ENCODE data around the gene TMCC2. TPM values are rescaled to one million over a fixed set of nuclear protein-coding genes. Genes with fewer than 3 reads are reported as not detected.

The TMCC2 gene
- total and polyA plus RNA-seq, 2 of the 4 experiments (the other 2 are of a cell fraction) = 2.0 to 4.2 TPM

GRCh38 chr1:205291596-205291995 lies 63.9 kb downstream of the TMCC2 start:
- Histone ChIP-seq H3K4me1 (ENCODE audit: control insufficient read depth, insufficient read depth, low read length) (peaks cover 31% of the 10 kb centered on the region), H3K36me3 (ENCODE audit: control insufficient read depth, insufficient read depth, low read length) (no peaks in the 10 kb centered on the region), H3K79me1 (ENCODE audit: low read depth in 1 of 2, low read length in 2 of 2) (peaks cover 8 to 44% of the 10 kb centered on the region in 2 experiments; a peak in 3 of 4 replicates), H3K4ac (ENCODE audit: low read depth, low read length) (peak overlapping the region; percentile 80; the same call in 1 of the 2 replicates), H3K27ac (ENCODE audit: insufficient read depth, low read length) (peak overlapping the region; percentile 10; the same call in 1 of the 2 replicates), H3K4me3 (ENCODE audit: insufficient read depth, low read depth, low read length) (no peak overlapping the region), H3K23ac (ENCODE audit: low read depth, low read length) (no peak overlapping the region), H2AFZ (replicated peaks; ENCODE audit: low read length, poor library complexity) (no peak overlapping the region), H4K8ac (ENCODE audit: low read depth in 2 of 2, low read length in 2 of 2) (0 out of 4 replicates have a peak overlapping the region, but pooled peaks of 1 of the 2 experiments have one; percentile 31), H2AK9ac (replicated peaks; ENCODE audit: low read depth, low read length, poor library complexity) (no peak overlapping the region), H2BK20ac (ENCODE audit: low read depth, low read length) (peak overlapping the region; percentile 79; the same call in 1 of the 2 replicates), H4K20me1 (ENCODE audit: insufficient read depth, low read length) (no peaks in the 10 kb centered on the region), H3K9me3 (ENCODE audit: control insufficient read depth, insufficient read depth, low read length) (no peaks in the 10 kb centered on the region), H3K56ac (ENCODE audit: extremely low read depth, insufficient read depth, low read length) (no peak overlapping the region), H2AK5ac (ENCODE audit: low read depth, low read length) (peak overlapping the region; percentile 77; the same call in 1 of the 2 replicates), H3K14ac (replicated peaks; ENCODE audit: low read depth, low read length) (0 out of 2 replicates have a peak overlapping the region, but pooled peaks have one; percentile 1), H3K9me1 (ENCODE audit: insufficient read depth, low read length) (peaks cover 49% of the 10 kb centered on the region), H2BK5ac (ENCODE audit: low read depth, low read length, poor library complexity, severe bottlenecking) (no peak overlapping the region), H3K9ac (ENCODE audit: low read depth, low read length) (no peak overlapping the region), H4K5ac (ENCODE audit: low read depth, low read length) (no peak overlapping the region), H3K4me2 (ENCODE audit: low read depth, low read length) (no peak overlapping the region), H4K91ac (ENCODE audit: insufficient read depth, low read depth, low read length) (peak overlapping the region; percentile 57), H2BK120ac (ENCODE audit: low read depth, low read length) (peak overlapping the region; percentile 83; the same call in 1 of the 2 replicates), H2BK15ac (ENCODE audit: low read depth, low read length) (peak overlapping the region; percentile 85; the same call in 2 of the 3 replicates), H3K27me3 (ENCODE audit: control insufficient read depth, insufficient read depth, low read length) (no peaks in the 10 kb centered on the region), H3K18ac (ENCODE audit: low read depth, low read length) (0 out of 2 replicates have a peak overlapping the region, but pooled peaks have one; percentile 27)
- intact Hi-C loops (cut with micrococcal nuclease) = no loop called here
- WGBS, 2 experiments (ENCODE audit: extremely low coverage in 2 of 2, insufficient read length in 1 of 2) = 90% methylated on average over 2 of the region's 6 CpGs; no CpG with 5 or more reads in 1 of the 2 experiments
- in situ Hi-C loops (cut with MboI; ENCODE audit: low sequenced_read_pairs) = no loop called here
- POLR2A ChIA-PET (ENCODE audit: unreplicated experiment) = no interaction called here
- dilution Hi-C loops (cut with HindIII; ENCODE audit: low sequenced_read_pairs, unreplicated experiment) = no loop called here
- DNase-seq (no peak), ATAC-seq (ENCODE audit: low read depth) (no peak)
- no TSS peak for BruUV-seq (replicated peaks)
- CTCF ChIA-PET = no interaction called here
- TF ChIP-seq ELK1 (IDR thresholded peaks at IDR 0.05; ENCODE audit: borderline replicate concordance, low read depth, low read length) = no peak
- TF ChIP-seq RCOR1 (IDR thresholded peaks at IDR 0.05; ENCODE audit: insufficient replicate concordance, low read length) = no peak
- TF ChIP-seq MAFK (IDR thresholded peaks at IDR 0.05; ENCODE audit: low read depth, low read length) = no peak
- no peak for TF ChIP-seq BHLHE40 (IDR thresholded peaks at IDR 0.05; ENCODE audit: low read depth, low read length)
- TF ChIP-seq SMC3 (IDR thresholded peaks at IDR 0.05; ENCODE audit: low read depth, low read length) = no peak
- no peak for TF ChIP-seq POLR2A (IDR thresholded peaks at IDR 0.05; ENCODE audit: low read depth, low read length)
- no peak for TF ChIP-seq CHD1 (IDR thresholded peaks at IDR 0.05; ENCODE audit: low read depth, low read length)
- no peak for TF ChIP-seq RAD21 (IDR thresholded peaks at IDR 0.05; ENCODE audit: low read length)
- TF ChIP-seq, protein P1, sequence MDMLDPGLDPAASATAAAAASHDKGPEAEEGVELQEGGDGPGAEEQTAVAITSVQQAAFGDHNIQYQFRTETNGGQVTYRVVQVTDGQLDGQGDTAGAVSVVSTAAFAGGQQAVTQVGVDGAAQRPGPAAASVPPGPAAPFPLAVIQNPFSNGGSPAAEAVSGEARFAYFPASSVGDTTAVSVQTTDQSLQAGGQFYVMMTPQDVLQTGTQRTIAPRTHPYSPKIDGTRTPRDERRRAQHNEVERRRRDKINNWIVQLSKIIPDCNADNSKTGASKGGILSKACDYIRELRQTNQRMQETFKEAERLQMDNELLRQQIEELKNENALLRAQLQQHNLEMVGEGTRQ (IDR thresholded peaks at IDR 0.05; ENCODE audit: low read depth, low read length) = no peak
- no peak for TF ChIP-seq MXI1 (IDR thresholded peaks at IDR 0.05; ENCODE audit: borderline replicate concordance, low read depth, low read length)
- TF ChIP-seq RFX5 (IDR thresholded peaks at IDR 0.05; ENCODE audit: low read depth, low read length) = no peak
- TF ChIP-seq FOS (IDR thresholded peaks at IDR 0.05; ENCODE audit: low read depth, low read length) = no peak
- no peak for TF ChIP-seq NFE2L2 (IDR thresholded peaks at IDR 0.05; ENCODE audit: low read depth, low read length)
- TF ChIP-seq CEBPB (IDR thresholded peaks at IDR 0.05; ENCODE audit: low read depth, low read length) = no peak
- no peak for TF ChIP-seq CTCF (conservative IDR thresholded peaks at IDR 0.05; ENCODE audit: low read depth, low read length)
